HCT116 (cell line): ENCODE data around the gene ITGB6. TPM values are rescaled to one million over a fixed set of nuclear protein-coding genes. Genes with fewer than 3 reads are reported as not detected.

Source experiments
- ATAC-seq: fragments of 200-7000 bp; cut with Tn5 transposase; 2 replicates; pipeline ENCODE4 v1.9.1; 2020; ENCODE audit warnings: mild to moderate bottlenecking, moderate library complexity
- BruUV-seq: library from RNA; stranded (reverse); fragments of 400-500 nt; replicated peaks from 2 replicates; lab custom pipeline; 2021; lab: Mats Ljungman, UMichigan
- CTCF ChIA-PET: fragments of 300-600 bp; sonication (Branson Sonifier 250); formaldehyde crosslinking; loops from one replicate; lab custom pipeline; 2021; ENCODE audit warnings: antibody characterized with exemption; lab: Charles Lee
- POLR2A ChIA-PET: fragments of 300-600, 350-600 bp; sonication (Branson Sonifier 250); formaldehyde crosslinking; loops from one replicate; lab custom pipeline; 2021; ENCODE audit warnings: antibody characterized with exemption; lab: Charles Lee
- RAD21 ChIA-PET, 2 experiments: fragments of 300-600 bp; sonication (Branson Sonifier 250); formaldehyde crosslinking; loops; one replicate each; lab custom pipeline; 2023; ENCODE audit warnings: low total read pairs in 2 of 2; ENCODE audit not compliant: uncharacterized antibody in 2 of 2, unreplicated experiment in 2 of 2, low non-redundant PET in 1 of 2; lab: Charles Lee
- DNase-seq: peaks from one replicate; pipeline ENCODE4 v3.0.0-alpha.2; 2010; ENCODE audit warnings: low read depth, low spot score
- H2AFZ ChIP-seq: fragments of 200-600 bp; shearing (Covaris generic), sonication (generic); 2 replicates; pipeline ENCODE4 v1.6.1; 2017; ENCODE audit warnings: low read depth, mixed run types, mixed read lengths, antibody characterized with exemption, low read length; ENCODE audit not compliant: poor library complexity, severe bottlenecking
- H3K27ac ChIP-seq: 2 replicates; pipeline ENCODE4 v1.5.1; 2012; ENCODE audit warnings: low read depth, low read length
- H3K27me3 ChIP-seq: fragments of 200-600 bp; sonication (generic); 2 replicates; pipeline ENCODE4 v1.6.1; 2016; ENCODE audit warnings: mixed run types, low read length, mixed read lengths; ENCODE audit not compliant: insufficient read depth
- H3K36me3 ChIP-seq, 2 experiments: fragments of 200-500 bp in 1 of 2; fragments of 200-600 bp in 1 of 2; sonication (Bioruptor generic) in 1 of 2; sonication (generic) in 1 of 2; 2 replicates each; pipeline versions ENCODE4 v1.5.1 to v1.6.1; 2014 to 2016; ENCODE audit warnings: low read length in 2 of 2, inconsistent platforms in 1 of 2, mixed read lengths in 1 of 2, mixed run types in 1 of 2; ENCODE audit not compliant: insufficient read depth in 2 of 2, control insufficient read depth in 1 of 2
- H3K4me1 ChIP-seq, 2 experiments: fragments of 200-600 bp in 1 of 2; sonication (generic) in 1 of 2; 2 replicates each; pipeline versions ENCODE4 v1.5.1 to v1.6.1; 2012 to 2017; ENCODE audit warnings: low read length in 2 of 2, inconsistent platforms in 1 of 2, mild to moderate bottlenecking in 1 of 2, mixed read lengths in 1 of 2, mixed run types in 1 of 2, moderate library complexity in 1 of 2; ENCODE audit not compliant: insufficient read depth in 2 of 2, control insufficient read depth in 1 of 2
- H3K4me2 ChIP-seq: fragments of 200-600 bp; sonication (generic); 2 replicates; pipeline ENCODE4 v1.6.1; 2017; ENCODE audit warnings: mixed run types, low read length, mixed read lengths
- H3K4me3 ChIP-seq, 2 experiments: fragments of 200-600 bp in 1 of 2; sonication (generic) in 1 of 2; replicated peaks in 1 of 2; 2 replicates each; pipeline ENCODE4 v1.5.1; 2011 to 2016; ENCODE audit warnings: low read length in 2 of 2, control low read depth in 1 of 2, low read depth in 1 of 2, mild to moderate bottlenecking in 1 of 2, mixed read lengths in 1 of 2, mixed run types in 1 of 2
- H3K79me2 ChIP-seq: fragments of 200-600 bp; sonication (generic); 2 replicates; pipeline ENCODE4 v1.6.1; 2017; ENCODE audit warnings: mild to moderate bottlenecking, mixed run types, low read length, moderate library complexity, mixed read lengths; ENCODE audit not compliant: insufficient read depth
- H3K9ac ChIP-seq: fragments of 200-600 bp; sonication (generic); 2 replicates; pipeline ENCODE4 v1.6.1; 2016; ENCODE audit warnings: low read length, mixed read lengths
- H3K9me2 ChIP-seq: fragments of 200-600 bp; sonication (generic), shearing (Covaris generic); 2 replicates; pipeline ENCODE4 v1.6.1; 2017; ENCODE audit warnings: mixed run types, mild to moderate bottlenecking, moderate library complexity; ENCODE audit not compliant: insufficient read depth
- H3K9me3 ChIP-seq, 2 experiments: fragments of 200-500 bp in 1 of 2; fragments of 200-600 bp in 1 of 2; sonication (Bioruptor generic) in 1 of 2; sonication (generic) in 1 of 2; 2 replicates each; pipeline ENCODE4 v1.6.1; 2014 to 2017; ENCODE audit warnings: low read length in 2 of 2, mixed read lengths in 2 of 2, inconsistent platforms in 1 of 2, low read depth in 1 of 2, mild to moderate bottlenecking in 1 of 2, mixed run types in 1 of 2, moderate library complexity in 1 of 2; ENCODE audit not compliant: control insufficient read depth in 1 of 2, insufficient read depth in 1 of 2
- H4K20me1 ChIP-seq: fragments of 200-600 bp; sonication (generic), shearing (Covaris generic); 2 replicates; pipeline ENCODE4 v1.6.1; 2017; ENCODE audit warnings: mixed run types, mild to moderate bottlenecking, moderate library complexity; ENCODE audit not compliant: insufficient read depth
- CEBPB ChIP-seq: IDR thresholded peaks from 2 replicates; pipeline ENCODE4 v1.6.1; 2012; ENCODE audit warnings: low read depth
- EGR1 ChIP-seq: IDR thresholded peaks from 2 replicates; pipeline ENCODE4 v1.6.1; 2012; ENCODE audit warnings: low read depth
- ELF1 ChIP-seq: IDR thresholded peaks from 2 replicates; pipeline ENCODE4 v1.6.1; 2012; ENCODE audit warnings: low read depth, borderline replicate concordance
- FOSL1 ChIP-seq: IDR thresholded peaks from 2 replicates; pipeline ENCODE4 v1.6.1; 2012; ENCODE audit warnings: low read depth
- POLR2A ChIP-seq: IDR thresholded peaks from 2 replicates; pipeline ENCODE4 v1.7.0; 2011; ENCODE audit warnings: borderline replicate concordance; ENCODE audit not compliant: insufficient read depth, insufficient read length; ENCODE audit errors: extremely low read depth
- RAD21 ChIP-seq: IDR thresholded peaks from 2 replicates; pipeline ENCODE4 v1.6.1; 2012; ENCODE audit warnings: low read depth, mild to moderate bottlenecking
- YY1 ChIP-seq: IDR thresholded peaks from 2 replicates; pipeline ENCODE4 v1.6.1; 2011; ENCODE audit warnings: low read length, low read depth, moderate library complexity, mild to moderate bottlenecking; ENCODE audit not compliant: insufficient replicate concordance; ENCODE audit errors: extremely low read depth
- ZFX ChIP-seq: fragments of 450-650 bp; IDR thresholded peaks from 2 replicates; pipeline ENCODE4 v1.6.1; 2017
- ZNF274 ChIP-seq: fragments of 200-500 bp; sonication (Bioruptor generic); IDR thresholded peaks from 2 replicates; pipeline ENCODE4 v1.6.1; 2014; ENCODE audit warnings: mild to moderate bottlenecking, low read depth, low read length, inconsistent platforms
- intact Hi-C: fragments of 100-400 bp; cut with micrococcal nuclease; formaldehyde crosslinking; loops from 2 replicates; pipeline ENCODE4 v1.10.0; 2022
- total RNA-seq: library from RNA; stranded (reverse); gene quantifications from one replicate; pipeline ENCODE4 v1.2.1, GENCODE V29; 2021; ENCODE audit not compliant: unreplicated experiment
- TF ChIP-seq, protein P1 (sequence below), 3 experiments: fragments of 200-600 bp in 1 of 3; sonication (generic) in 1 of 3; IDR thresholded peaks in 2 of 3; conservative IDR thresholded peaks in 1 of 3; 2 replicates each; pipeline ENCODE4 v1.5.1; 2012 to 2017; ENCODE audit warnings: low read depth in 2 of 3, low read length in 2 of 3, antibody characterized with exemption in 1 of 3, borderline replicate concordance in 1 of 3, control low read depth in 1 of 3, mild to moderate bottlenecking in 1 of 3, mixed read lengths in 1 of 3, mixed run types in 1 of 3, moderate library complexity in 1 of 3; ENCODE audit not compliant: insufficient read depth in 1 of 3

ITGB6 gene
- total RNA-seq, 1 experiment from 2014 or later: 0.12 TPM

DNA sequence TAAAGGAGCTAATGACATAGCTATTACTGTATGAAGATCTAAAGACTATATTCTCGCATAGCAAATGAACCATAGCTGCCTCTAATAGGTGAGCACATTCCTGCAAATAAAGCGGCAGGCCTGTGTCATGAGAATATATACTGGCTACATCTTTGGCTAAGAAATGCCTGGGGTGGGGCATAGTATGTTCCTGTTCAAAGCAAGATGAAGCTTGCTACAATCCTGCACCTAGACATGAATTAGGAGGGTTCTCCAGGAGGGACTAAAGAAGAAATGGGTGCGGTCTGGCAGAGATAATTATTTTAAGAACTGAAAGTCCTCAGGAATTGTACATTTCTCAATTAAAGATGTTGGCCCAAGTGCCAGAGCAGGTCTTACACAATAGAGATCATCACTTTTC is 90.8 kb downstream of the ITGB6 start:
- intact Hi-C loops: loop anchor here (5.0 kb wide), 1 partner anchor 883 kb away; no protein-coding TSS in a partner anchor
- H3K9me3 ChIP-seq: no peaks in the 10 kb centered on the region
- ChIA-PET CTCF (interaction anchor here (0.9 to 2.4 kb wide), 16 partner anchors 15 to 955 kb away, joined by 3 to 30 read pairs (median 6); no protein-coding TSS in a partner anchor), RAD21 (interaction anchor here in 1 of 2 experiments (1.8 kb wide), 1 partner anchor 885 kb away, joined by 5 read pairs; no protein-coding TSS in a partner anchor), POLR2A (interaction anchor here (2.2 kb wide), 1 partner anchor 132 kb away, joined by 12 read pairs; no protein-coding TSS in a partner anchor)
- ATAC-seq (no peak), DNase-seq (no peak)
- H3K4me2 ChIP-seq: no peak overlapping the region
- BruUV-seq: no TSS peak
- H3K27me3 ChIP-seq: no peaks in the 10 kb centered on the region
- H3K4me1 ChIP-seq: no peaks in the 10 kb centered on the region
- H3K9me2 ChIP-seq: no peaks in the 10 kb centered on the region
- no peaks in the 10 kb centered on the region for H4K20me1 ChIP-seq
- no peak overlapping the region for H2AFZ ChIP-seq
- H3K27ac ChIP-seq: no peak overlapping the region
- H3K4me3 ChIP-seq: no peak overlapping the region
- no peaks in the 10 kb centered on the region for H3K79me2 ChIP-seq
- no peak for TF ChIP-seq YY1
- TF ChIP-seq ZNF274: no peak
- TF ChIP-seq, protein P1, sequence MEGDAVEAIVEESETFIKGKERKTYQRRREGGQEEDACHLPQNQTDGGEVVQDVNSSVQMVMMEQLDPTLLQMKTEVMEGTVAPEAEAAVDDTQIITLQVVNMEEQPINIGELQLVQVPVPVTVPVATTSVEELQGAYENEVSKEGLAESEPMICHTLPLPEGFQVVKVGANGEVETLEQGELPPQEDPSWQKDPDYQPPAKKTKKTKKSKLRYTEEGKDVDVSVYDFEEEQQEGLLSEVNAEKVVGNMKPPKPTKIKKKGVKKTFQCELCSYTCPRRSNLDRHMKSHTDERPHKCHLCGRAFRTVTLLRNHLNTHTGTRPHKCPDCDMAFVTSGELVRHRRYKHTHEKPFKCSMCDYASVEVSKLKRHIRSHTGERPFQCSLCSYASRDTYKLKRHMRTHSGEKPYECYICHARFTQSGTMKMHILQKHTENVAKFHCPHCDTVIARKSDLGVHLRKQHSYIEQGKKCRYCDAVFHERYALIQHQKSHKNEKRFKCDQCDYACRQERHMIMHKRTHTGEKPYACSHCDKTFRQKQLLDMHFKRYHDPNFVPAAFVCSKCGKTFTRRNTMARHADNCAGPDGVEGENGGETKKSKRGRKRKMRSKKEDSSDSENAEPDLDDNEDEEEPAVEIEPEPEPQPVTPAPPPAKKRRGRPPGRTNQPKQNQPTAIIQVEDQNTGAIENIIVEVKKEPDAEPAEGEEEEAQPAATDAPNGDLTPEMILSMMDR (IDR thresholded peaks at IDR 0.05 in 2 of 3, conservative IDR thresholded peaks at IDR 0.05 in 1 of 3; ENCODE audit: borderline replicate concordance in 1 of 3, insufficient read depth in 1 of 3, low read depth in 2 of 3, low read length in 2 of 3): no peak
- no peak for TF ChIP-seq FOSL1
- no peak overlapping the region for H3K9ac ChIP-seq
- no peaks in the 10 kb centered on the region for H3K36me3 ChIP-seq

DNA sequence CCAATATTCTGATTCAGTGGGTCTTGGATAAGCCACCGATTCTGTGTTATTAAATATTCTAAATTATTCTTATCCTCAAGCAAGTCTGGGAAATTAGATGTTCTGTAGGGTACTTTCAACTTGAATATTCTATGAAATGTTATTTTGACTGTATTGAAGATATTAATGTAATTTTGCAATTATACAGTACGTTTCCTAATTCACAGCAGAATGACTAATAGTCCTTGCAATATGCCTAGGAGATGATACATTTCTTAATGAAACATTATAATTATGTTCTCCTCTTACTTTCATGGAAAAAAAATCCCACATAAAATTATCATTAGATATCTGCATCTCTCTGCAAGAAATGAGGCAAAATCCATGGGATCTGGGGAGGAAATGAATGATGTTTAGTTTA is 91.4 kb downstream of the ITGB6 start:
- no peak for ATAC-seq
- H3K27me3 ChIP-seq: no peaks in the 10 kb centered on the region
- H3K27ac ChIP-seq: no peak overlapping the region
- ChIA-PET RAD21 (interaction anchor here in 1 of 2 experiments (1.8 kb wide), 1 partner anchor 886 kb away, joined by 5 read pairs; no protein-coding TSS in a partner anchor), CTCF (interaction anchor here (2.1 kb wide), 1 partner anchor 955 kb away, joined by 13 read pairs; no protein-coding TSS in a partner anchor)
- no peaks in the 10 kb centered on the region for H4K20me1 ChIP-seq
- no peak overlapping the region for H2AFZ ChIP-seq
- H3K9ac ChIP-seq: no peak overlapping the region
- no peaks in the 10 kb centered on the region for H3K9me3 ChIP-seq
- TF ChIP-seq CEBPB (no peak), EGR1 (no peak), POLR2A (no peak), RAD21 (no peak), ELF1 (no peak), ZFX (no peak), FOSL1 (no peak)
- TF ChIP-seq, all 23 proteins: peak for 0
- H3K36me3 ChIP-seq: no peaks in the 10 kb centered on the region
- no peak overlapping the region for H3K4me2 ChIP-seq
- BruUV-seq: no TSS peak
- no peaks in the 10 kb centered on the region for H3K9me2 ChIP-seq
- H3K79me2 ChIP-seq: no peaks in the 10 kb centered on the region
- POLR2A ChIA-PET: no interaction called here
- no peak for DNase-seq
- intact Hi-C loops: loop anchor here (5.0 kb wide), 1 partner anchor 884 kb away; no protein-coding TSS in a partner anchor
- no peak overlapping the region for H3K4me3 ChIP-seq
- H3K4me1 ChIP-seq: no peaks in the 10 kb centered on the region
